Psoas muscle (tissue), 8 donors: ENCODE data around the gene WNT3A. TPM values are rescaled to one million over a fixed set of nuclear protein-coding genes. Genes with fewer than 3 reads are reported as not detected.

Experiments used
- ATAC-seq, 4 donors: fragments of 200-7000 bp; cut with Tn5 transposase; one replicate each; pipeline ENCODE4 v1.9.1; 2020; ENCODE audit warnings: moderate library complexity in 3 of 4, mild to moderate bottlenecking in 2 of 4
- DNase-seq, 2 donors: peaks; one replicate each; pipeline ENCODE4 v3.0.0-alpha.2; 2020
- H3K27ac ChIP-seq: fragments of 200-600 bp; one replicate; pipeline ENCODE4 v1.8.0; 2022
- H3K27me3 ChIP-seq, 3 donors: fragments of 200-600 bp in 1 of 3; one replicate each; pipeline versions ENCODE4 v1.6.1 to v1.8.0; 2013 to 2022; ENCODE audit warnings: low read length in 2 of 3, mild to moderate bottlenecking in 2 of 3, moderate library complexity in 1 of 3; ENCODE audit not compliant: insufficient read depth in 3 of 3
- H3K36me3 ChIP-seq, 2 donors: fragments of 200-600 bp in 1 of 2; one replicate each; pipeline versions ENCODE4 v1.6.1 to v1.8.0; 2013 to 2022; ENCODE audit warnings: low read depth in 1 of 2, mild to moderate bottlenecking in 1 of 2, moderate library complexity in 1 of 2; ENCODE audit not compliant: insufficient read depth in 1 of 2
- H3K4me1 ChIP-seq: fragments of 200-600 bp; one replicate; pipeline ENCODE4 v1.8.0; 2022
- H3K4me3 ChIP-seq: fragments of 200-600 bp; one replicate; pipeline ENCODE4 v1.8.0; 2022; ENCODE audit warnings: mild to moderate bottlenecking
- H3K9me3 ChIP-seq: fragments of 200-600 bp; one replicate; pipeline ENCODE4 v1.8.0; 2022
- WGBS, 3 donors: extraction: QIAGEN DNeasy Blood & Tissue Kit; methylation state at CpG; one replicate each; pipeline versions ENCODE4 v1.1.6 to v1.1.7; 2013; 5-methylcytosine and 5-hydroxymethylcytosine counted together
- intact Hi-C, 2 donors: fragments of 100-400 bp; cut with DNase I; formaldehyde crosslinking; loops; one replicate each; pipeline versions ENCODE4 v1.11.0 to v1.14.2; 2022
- polyA plus RNA-seq, 3 donors: library from polyadenylated mRNA; stranded (reverse); fragments of 200-250 nt; gene quantifications; one replicate each; pipeline ENCODE4 v1.2.3, GENCODE V29; 2013
- total RNA-seq, 4 donors: library from RNA; stranded (reverse); fragmentation: NEBNext Ultra II Directional in 2 of 4; extraction: Animal tissue kit (Norgen Biotek cat#: 25700) in 2 of 4; gene quantifications; one replicate each; pipeline versions ENCODE4 v1.2.1 to v1.2.4, GENCODE V29; 2021 to 2023
- TF ChIP-seq, protein P1 (sequence below): fragments of 200-600 bp; IDR thresholded peaks from one replicate; pipeline ENCODE4 v1.8.0; 2022; ENCODE audit warnings: antibody characterized with exemption
- donor health status: healthy with polysubstance abuse.
- donor health status: DM: no; HTN: no; CAD: no; lungs with moderate emphysema.
- donor health status: Bipolar disorder and iron deficiency.
- donor health status: healthy.
- donor health status: DM: yes; HTN: yes; CAD: no.
- donor health status: DM: no; HTN: no; CAD: no.
- donor health status: DM: no; HTN: no; CAD: no.
- donor health status: DM: yes; HTN: yes; CAD: no.

The WNT3A gene
- total and polyA plus RNA-seq, 7 donors = not detected

DNA sequence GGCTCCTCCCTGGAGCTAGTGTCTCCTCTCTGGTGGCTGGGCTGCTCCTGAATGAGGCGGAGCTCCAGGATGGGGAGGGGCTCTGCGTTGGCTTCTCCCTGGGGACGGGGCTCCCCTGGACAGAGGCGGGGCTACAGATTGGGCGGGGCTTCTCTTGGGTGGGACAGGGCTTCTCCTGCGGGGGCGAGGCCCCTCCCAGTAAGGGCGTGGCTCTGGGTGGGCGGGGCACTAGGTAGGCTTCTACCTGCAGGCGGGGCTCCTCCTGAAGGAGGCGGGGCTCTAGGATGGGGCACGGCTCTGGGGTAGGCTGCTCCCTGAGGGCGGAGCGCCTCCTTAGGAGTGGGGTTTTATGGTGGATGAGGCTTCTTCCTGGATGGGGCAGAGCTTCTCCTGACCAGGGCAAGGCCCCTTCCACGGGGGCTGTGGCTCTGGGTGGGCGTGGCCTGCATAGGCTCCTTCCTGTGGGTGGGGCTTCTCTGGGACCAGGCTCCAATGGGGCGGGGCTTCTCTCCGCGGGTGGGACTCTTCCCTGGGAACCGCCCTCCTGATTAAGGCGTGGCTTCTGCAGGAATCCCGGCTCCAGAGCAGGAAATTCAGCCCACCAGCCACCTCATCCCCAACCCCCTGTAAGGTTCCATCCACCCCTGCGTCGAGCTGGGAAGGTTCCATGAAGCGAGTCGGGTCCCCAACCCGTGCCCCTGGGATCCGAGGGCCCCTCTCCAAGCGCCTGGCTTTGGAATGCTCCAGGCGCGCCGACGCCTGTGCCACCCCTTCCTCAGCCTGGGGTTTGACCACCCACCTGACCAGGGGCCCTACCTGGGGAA lies 53.0 kb downstream of the WNT3A start:
- Histone ChIP-seq H3K4me3 (peak overlapping the region; percentile 22), H3K27me3 (peaks cover 0 to 86% (median 37%) of the 10 kb centered on the region in 3 donors), H3K9me3 (no peaks in the 10 kb centered on the region), H3K4me1 (peaks cover 6% of the 10 kb centered on the region), H3K27ac (no peak overlapping the region), H3K36me3 (no peaks in the 10 kb centered on the region)
- TF ChIP-seq, protein P1, sequence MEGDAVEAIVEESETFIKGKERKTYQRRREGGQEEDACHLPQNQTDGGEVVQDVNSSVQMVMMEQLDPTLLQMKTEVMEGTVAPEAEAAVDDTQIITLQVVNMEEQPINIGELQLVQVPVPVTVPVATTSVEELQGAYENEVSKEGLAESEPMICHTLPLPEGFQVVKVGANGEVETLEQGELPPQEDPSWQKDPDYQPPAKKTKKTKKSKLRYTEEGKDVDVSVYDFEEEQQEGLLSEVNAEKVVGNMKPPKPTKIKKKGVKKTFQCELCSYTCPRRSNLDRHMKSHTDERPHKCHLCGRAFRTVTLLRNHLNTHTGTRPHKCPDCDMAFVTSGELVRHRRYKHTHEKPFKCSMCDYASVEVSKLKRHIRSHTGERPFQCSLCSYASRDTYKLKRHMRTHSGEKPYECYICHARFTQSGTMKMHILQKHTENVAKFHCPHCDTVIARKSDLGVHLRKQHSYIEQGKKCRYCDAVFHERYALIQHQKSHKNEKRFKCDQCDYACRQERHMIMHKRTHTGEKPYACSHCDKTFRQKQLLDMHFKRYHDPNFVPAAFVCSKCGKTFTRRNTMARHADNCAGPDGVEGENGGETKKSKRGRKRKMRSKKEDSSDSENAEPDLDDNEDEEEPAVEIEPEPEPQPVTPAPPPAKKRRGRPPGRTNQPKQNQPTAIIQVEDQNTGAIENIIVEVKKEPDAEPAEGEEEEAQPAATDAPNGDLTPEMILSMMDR = no peak
- 3 to 5% (median 4%) methylated on average over 30 to 33 of the region's 33 CpGs for WGBS, 3 donors
- intact Hi-C loops = no loop called here
- peak; percentile 28 to 69 (median 46) for ATAC-seq
- DNase-seq = peak in 1 of 2 donors; percentile 65

DNA sequence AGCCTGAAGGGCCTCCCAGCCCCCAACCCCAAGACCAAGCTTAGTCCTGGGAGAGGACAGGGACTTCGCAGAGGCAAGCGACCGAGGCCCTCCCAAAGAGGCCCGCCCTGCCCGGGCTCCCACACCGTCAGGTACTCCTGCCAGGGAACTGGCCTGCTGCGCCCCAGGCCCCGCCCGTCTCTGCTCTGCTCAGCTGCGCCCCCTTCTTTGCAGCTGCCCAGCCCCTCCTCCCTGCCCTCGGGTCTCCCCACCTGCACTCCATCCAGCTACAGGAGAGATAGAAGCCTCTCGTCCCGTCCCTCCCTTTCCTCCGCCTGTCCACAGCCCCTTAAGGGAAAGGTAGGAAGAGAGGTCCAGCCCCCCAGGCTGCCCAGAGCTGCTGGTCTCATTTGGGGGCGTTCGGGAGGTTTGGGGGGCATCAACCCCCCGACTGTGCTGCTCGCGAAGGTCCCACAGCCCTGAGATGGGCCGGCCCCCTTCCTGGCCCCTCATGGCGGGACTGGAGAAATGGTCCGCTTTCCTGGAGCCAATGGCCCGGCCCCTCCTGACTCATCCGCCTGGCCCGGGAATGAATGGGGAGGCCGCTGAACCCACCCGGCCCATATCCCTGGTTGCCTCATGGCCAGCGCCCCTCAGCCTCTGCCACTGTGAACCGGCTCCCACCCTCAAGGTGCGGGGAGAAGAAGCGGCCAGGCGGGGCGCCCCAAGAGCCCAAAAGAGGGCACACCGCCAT lies 53.8 kb downstream of the WNT3A start:
- Histone ChIP-seq H3K4me1 (peaks cover 6% of the 10 kb centered on the region), H3K27me3 (peaks cover 0 to 89% (median 41%) of the 10 kb centered on the region in 3 donors), H3K4me3 (peak overlapping the region; percentile 22), H3K9me3 (no peaks in the 10 kb centered on the region), H3K27ac (no peak overlapping the region), H3K36me3 (no peaks in the 10 kb centered on the region)
- no peak for ATAC-seq
- 8 to 11% (median 10%) methylated on average over 32 to 34 of the region's 34 CpGs for WGBS, 3 donors
- intact Hi-C loops = no loop called here
- TF ChIP-seq, protein P1 = no peak
- peak in 1 of 2 donors; percentile 45 for DNase-seq

DNA sequence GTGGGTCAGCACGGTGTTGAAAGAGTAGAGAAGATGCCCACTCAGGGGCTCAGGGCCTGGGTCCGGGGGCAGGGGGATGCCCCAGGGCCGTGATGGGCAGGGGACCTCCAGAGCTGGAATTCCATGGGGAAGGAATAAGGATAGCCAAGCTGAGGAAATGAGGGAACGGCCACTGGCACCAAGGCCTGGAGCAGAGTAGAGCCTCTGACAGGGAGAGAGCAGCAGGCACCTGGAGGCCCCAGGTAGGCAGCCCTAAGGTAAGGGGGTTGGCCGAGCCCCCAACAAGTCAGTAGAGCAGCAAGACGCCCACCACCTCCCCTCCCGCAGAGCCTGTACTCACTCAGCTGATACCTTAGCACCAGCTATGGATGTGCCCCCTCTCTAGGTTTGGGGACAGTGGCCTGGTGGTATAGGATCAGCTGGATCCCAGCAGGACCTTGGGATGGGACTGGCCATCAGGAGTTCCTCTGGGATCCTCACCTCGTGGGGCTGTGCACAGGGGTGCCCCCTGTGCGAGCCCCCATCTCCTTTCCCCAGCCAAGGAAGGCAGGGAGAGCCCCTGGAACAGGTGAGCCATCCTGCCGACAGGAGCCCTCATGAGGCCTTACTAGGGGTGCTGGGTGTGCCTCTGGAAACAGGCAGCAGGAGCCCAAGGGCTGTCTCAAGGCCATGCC lies 54.8 kb downstream of the WNT3A start:
- no peak for ATAC-seq
- Histone ChIP-seq H3K36me3 (no peaks in the 10 kb centered on the region), H3K4me1 (peaks cover 6% of the 10 kb centered on the region), H3K27me3 (peaks cover 0 to 89% (median 43%) of the 10 kb centered on the region in 3 donors), H3K4me3 (no peak overlapping the region), H3K27ac (no peak overlapping the region), H3K9me3 (no peaks in the 10 kb centered on the region)
- peak in 1 of 2 donors; percentile 37 for DNase-seq
- intact Hi-C loops = no loop called here
- 76 to 82% (median 79%) methylated on average over 10 of the region's 10 CpGs for WGBS, 3 donors
- TF ChIP-seq, protein P1 = no peak

DNA sequence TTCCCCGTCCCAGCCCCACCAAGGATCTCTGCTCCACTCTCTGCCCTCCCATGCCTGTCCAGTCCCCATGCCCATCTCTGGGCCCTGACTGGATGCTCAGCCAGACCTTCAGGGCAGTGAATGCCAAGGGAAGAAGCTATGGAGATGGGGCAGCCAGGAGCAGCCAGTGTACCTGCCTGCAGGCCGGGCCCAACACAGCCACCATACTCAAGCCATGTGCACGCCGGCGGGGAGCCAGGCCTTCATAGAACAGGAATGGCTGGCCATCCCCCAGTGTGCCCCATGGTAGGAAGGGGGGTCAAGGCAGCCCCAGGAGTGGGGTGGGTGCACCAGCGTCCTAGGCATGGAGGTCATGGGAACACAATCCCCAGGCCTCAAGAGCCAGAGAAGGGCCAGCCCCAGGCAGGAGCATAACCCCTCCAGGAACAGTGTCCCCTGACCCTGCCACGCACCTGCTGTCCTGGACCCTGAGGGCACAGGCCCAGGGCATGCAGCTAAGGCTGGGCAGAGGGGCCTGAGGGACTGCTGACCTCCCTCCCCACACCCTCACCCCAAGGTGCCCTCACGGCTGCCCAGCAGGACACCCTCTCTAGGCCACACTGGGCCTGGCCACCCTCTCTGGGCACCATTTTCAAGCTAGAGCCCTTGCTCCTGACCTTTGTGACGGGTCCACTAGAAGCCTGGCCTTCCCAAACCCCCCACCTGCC lies 55.4 kb downstream of the WNT3A start:
- intact Hi-C loops = no loop called here
- Histone ChIP-seq H3K9me3 (no peaks in the 10 kb centered on the region), H3K36me3 (no peaks in the 10 kb centered on the region), H3K27ac (no peak overlapping the region), H3K4me1 (peaks cover 6% of the 10 kb centered on the region), H3K27me3 (peaks cover 0 to 94% (median 43%) of the 10 kb centered on the region in 3 donors), H3K4me3 (no peak overlapping the region)
- DNase-seq = peak in 1 of 2 donors; percentile 39
- TF ChIP-seq, protein P1 = no peak
- ATAC-seq = no peak
- WGBS, 3 donors = 94 to 97% (median 94%) methylated on average over 9 of the region's 9 CpGs
